ENCODE data around the gene FANCF. TPM values are rescaled to one million over a fixed set of nuclear protein-coding genes. Genes with fewer than 3 reads are reported as not detected.

FANCF gene
- total and polyA plus RNA-seq, 3 donors from 2014 or later = 11.3 to 14.8 (median 12.7) TPM

GRCh38 chr11:22626573-22627239 is 1.1 kb upstream of the FANCF start:
- H3K27ac ChIP-seq = peak overlapping the region in 1 of 2 donors; percentile 86
- H3K4me3 ChIP-seq = no peak overlapping the region
- no peaks in the 10 kb centered on the region for H3K27me3 ChIP-seq
- TF ChIP-seq CTCF (IDR thresholded peaks at IDR 0.05) (no peak), POLR2A (IDR thresholded peaks at IDR 0.05) (no peak)
- H3K4me1 ChIP-seq = peaks cover 8% of the 10 kb centered on the region
- no peak for DNase-seq
- intact Hi-C loops (cut with DNase I; ENCODE audit: low total_unique reads) = no loop called here
- no peaks in the 10 kb centered on the region for H3K9me3 ChIP-seq
- 66 to 77% methylated on average over 14 of the region's 14 CpGs for WGBS, 2 donors
- no peaks in the 10 kb centered on the region for H3K36me3 ChIP-seq (ENCODE audit: low read depth, missing control alignments)

DNA sequence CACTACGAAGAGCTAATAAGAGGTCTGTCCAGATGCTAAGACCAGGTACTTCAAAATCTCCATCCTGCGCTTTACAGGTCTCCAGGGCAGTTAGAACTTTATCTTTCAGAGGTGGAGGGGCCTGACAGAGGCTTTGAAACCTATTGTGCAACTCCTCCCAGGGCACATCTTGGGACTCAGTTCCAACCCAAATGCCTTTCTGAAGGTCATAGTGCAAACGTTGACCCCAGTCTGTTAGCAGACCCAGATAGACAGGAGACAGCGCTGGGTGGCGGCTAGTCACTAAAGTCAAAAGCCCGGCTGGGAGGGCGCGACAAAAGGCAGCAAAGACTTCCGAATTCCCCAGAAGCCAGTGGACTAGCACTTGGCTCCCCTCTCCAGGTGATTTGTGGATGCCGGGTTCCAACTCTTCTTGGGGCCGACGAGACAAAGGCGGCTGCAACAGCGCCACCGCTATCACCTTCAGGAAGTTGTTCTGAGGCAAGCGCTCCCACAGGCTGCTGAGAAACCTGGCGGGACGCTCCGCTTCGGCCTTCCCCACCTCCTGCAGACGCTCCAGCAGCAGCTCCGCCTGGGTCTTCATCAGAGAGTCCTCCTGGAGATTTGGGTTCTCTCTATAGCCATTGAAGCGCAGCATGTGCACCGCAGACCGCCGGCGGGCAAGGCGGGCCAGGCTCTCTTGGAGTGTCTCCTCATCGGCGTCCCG is 728 bp downstream of the FANCF start:
- peaks cover 8% of the 10 kb centered on the region for H3K4me1 ChIP-seq
- H3K9me3 ChIP-seq = no peaks in the 10 kb centered on the region
- H3K27ac ChIP-seq = peak overlapping the region; percentile 82 to 86
- intact Hi-C loops (cut with DNase I; ENCODE audit: low total_unique reads) = no loop called here
- peak overlapping the region; percentile 89 for H3K4me3 ChIP-seq
- H3K36me3 ChIP-seq (ENCODE audit: low read depth, missing control alignments) = no peaks in the 10 kb centered on the region
- peak; percentile 72 for DNase-seq
- H3K27me3 ChIP-seq = no peaks in the 10 kb centered on the region
- no peak for TF ChIP-seq CTCF (IDR thresholded peaks at IDR 0.05)
- no peak for TF ChIP-seq POLR2A (IDR thresholded peaks at IDR 0.05)
- WGBS, 2 donors = 3 to 8% methylated on average over 15 to 31 of the region's 31 CpGs

DNA sequence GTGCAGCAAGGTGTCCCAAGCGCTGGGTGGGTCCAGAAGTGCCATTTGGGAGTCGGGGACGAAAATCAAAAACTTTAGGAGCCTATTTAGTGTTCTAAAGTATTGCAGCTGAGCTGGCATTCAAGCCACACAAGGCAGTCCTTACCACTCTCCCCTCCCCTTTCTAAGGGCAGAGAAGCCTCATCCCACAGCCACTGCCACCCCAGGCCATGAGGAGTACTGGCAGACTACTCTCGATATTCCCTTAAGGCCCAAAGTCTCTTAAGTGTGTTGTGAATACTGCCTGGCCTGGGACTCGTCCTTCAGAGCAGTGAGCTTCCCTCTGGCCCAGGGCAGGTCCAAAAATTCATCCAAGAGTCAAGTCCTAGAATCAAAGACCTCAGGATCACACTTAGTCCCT is 7.8 kb downstream of the FANCF start:
- no peaks in the 10 kb centered on the region for H3K4me1 ChIP-seq
- TF ChIP-seq POLR2A (IDR thresholded peaks at IDR 0.05) (no peak), CTCF (IDR thresholded peaks at IDR 0.05) (no peak)
- intact Hi-C loops (cut with DNase I; ENCODE audit: low total_unique reads) = no loop called here
- no peaks in the 10 kb centered on the region for H3K9me3 ChIP-seq
- no peaks in the 10 kb centered on the region for H3K36me3 ChIP-seq (ENCODE audit: low read depth, missing control alignments)
- no peak for DNase-seq
- no peak overlapping the region for H3K4me3 ChIP-seq
- WGBS, 2 donors = 91 to 99% methylated on average over 5 of the region's 5 CpGs
- H3K27ac ChIP-seq = no peak overlapping the region
- no peaks in the 10 kb centered on the region for H3K27me3 ChIP-seq

DNA sequence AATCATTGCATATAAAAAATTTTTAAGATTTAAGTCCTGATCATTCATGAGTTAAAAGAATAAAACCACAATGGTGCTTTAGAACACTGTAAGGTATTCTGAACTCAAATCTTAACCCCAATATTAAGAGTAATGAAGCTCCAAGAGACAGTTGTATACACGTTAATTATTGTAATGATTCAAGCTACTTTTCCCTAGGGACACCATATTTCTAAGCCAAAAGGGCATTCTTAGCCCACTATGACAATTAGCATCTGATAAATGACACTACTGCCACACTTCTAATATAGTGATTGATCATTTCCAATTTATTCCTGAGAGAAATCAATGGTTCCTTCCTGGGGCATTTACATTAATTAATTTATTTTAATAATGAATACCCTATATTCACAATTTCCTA is 21.7 kb downstream of the FANCF start:
- H3K27me3 ChIP-seq = no peaks in the 10 kb centered on the region
- H3K9me3 ChIP-seq = no peaks in the 10 kb centered on the region
- no peaks in the 10 kb centered on the region for H3K36me3 ChIP-seq (ENCODE audit: low read depth, missing control alignments)
- no peaks in the 10 kb centered on the region for H3K4me1 ChIP-seq
- no peak for DNase-seq
- 43 to 58% methylated on average over 1 of the region's 1 CpG for WGBS, 2 donors
- TF ChIP-seq CTCF (IDR thresholded peaks at IDR 0.05) = no peak
- TF ChIP-seq POLR2A (IDR thresholded peaks at IDR 0.05) = no peak
- H3K4me3 ChIP-seq = no peak overlapping the region
- H3K27ac ChIP-seq = no peak overlapping the region
- intact Hi-C loops (cut with DNase I; ENCODE audit: low total_unique reads) = no loop called here

All from testis (tissue), 3 donors.